ENCODE measurements around the gene SLC9C1. TPM values are rescaled to one million over a fixed set of nuclear protein-coding genes. Genes with fewer than 3 reads are reported as not detected.

The SLC9C1 gene
- total RNA-seq, 1 experiment from 2014 or later, result 0.79 TPM

GRCh38 chr3:112321867-112322652, 28.0 kb upstream of the SLC9C1 start:
- no peak overlapping the region for H3K9ac ChIP-seq (ENCODE audit: low read length)
- RAD21 ChIA-PET (ENCODE audit: low non-redundant PET in 1 of 2, low total read pairs in 2 of 2, uncharacterized antibody in 2 of 2, unreplicated experiment in 2 of 2), result no interaction called here
- no peaks in the 10 kb centered on the region; a peak in 1 of 4 replicates for H3K4me1 ChIP-seq (ENCODE audit: control insufficient read depth in 1 of 2, insufficient read depth in 2 of 2, low read length in 2 of 2)
- H3K4me3 ChIP-seq (replicated peaks in 1 of 2; ENCODE audit: low read depth in 1 of 2, low read length in 2 of 2), result no peak overlapping the region
- H3K79me2 ChIP-seq (ENCODE audit: insufficient read depth, low read length), result no peaks in the 10 kb centered on the region
- POLR2A ChIA-PET, result no interaction called here
- no peaks in the 10 kb centered on the region for H3K9me2 ChIP-seq (ENCODE audit: insufficient read depth)
- no peaks in the 10 kb centered on the region for H3K27me3 ChIP-seq (ENCODE audit: insufficient read depth, low read length)
- CTCF ChIA-PET, result interaction anchor here (1.3 to 1.9 kb wide), 3 partner anchors 17 to 211 kb away, joined by 3 to 8 read pairs (median 3); partner anchors contain the start of gene SLC9C1
- no peak overlapping the region for H2AFZ ChIP-seq (ENCODE audit: low read depth, low read length, poor library complexity, severe bottlenecking)
- BruUV-seq (replicated peaks), result no TSS peak
- no peaks in the 10 kb centered on the region for H3K9me3 ChIP-seq (ENCODE audit: control insufficient read depth in 1 of 2, insufficient read depth in 1 of 2, low read depth in 1 of 2, low read length in 2 of 2)
- H4K20me1 ChIP-seq (ENCODE audit: insufficient read depth), result no peaks in the 10 kb centered on the region
- DNase-seq (ENCODE audit: low read depth, low spot score) (no peak), ATAC-seq (no peak)
- TF ChIP-seq EGR1 (IDR thresholded peaks at IDR 0.05; ENCODE audit: low read depth), result no peak
- no peak for TF ChIP-seq TCF7L2 (IDR thresholded peaks at IDR 0.05; ENCODE audit: borderline replicate concordance, extremely low read depth, insufficient read depth, insufficient read length)
- no peak for TF ChIP-seq EZH2phosphoT487 (IDR thresholded peaks at IDR 0.05; ENCODE audit: borderline replicate concordance)
- no peak for TF ChIP-seq CEBPB (IDR thresholded peaks at IDR 0.05; ENCODE audit: low read depth)
- TF ChIP-seq JUND (IDR thresholded peaks at IDR 0.05), result no peak
- no peak for TF ChIP-seq CBX3 (IDR thresholded peaks at IDR 0.05; ENCODE audit: low read depth)
- TF ChIP-seq YY1 (IDR thresholded peaks at IDR 0.05; ENCODE audit: extremely low read depth, insufficient replicate concordance, low read depth, low read length), result no peak
- intact Hi-C loops (cut with micrococcal nuclease), result no loop called here
- no peak overlapping the region for H3K4me2 ChIP-seq (ENCODE audit: low read length)
- no peak overlapping the region for H3K27ac ChIP-seq (ENCODE audit: low read depth, low read length)
- H3K36me3 ChIP-seq (ENCODE audit: control insufficient read depth in 1 of 2, insufficient read depth in 2 of 2, low read length in 2 of 2), result no peaks in the 10 kb centered on the region

DNA sequence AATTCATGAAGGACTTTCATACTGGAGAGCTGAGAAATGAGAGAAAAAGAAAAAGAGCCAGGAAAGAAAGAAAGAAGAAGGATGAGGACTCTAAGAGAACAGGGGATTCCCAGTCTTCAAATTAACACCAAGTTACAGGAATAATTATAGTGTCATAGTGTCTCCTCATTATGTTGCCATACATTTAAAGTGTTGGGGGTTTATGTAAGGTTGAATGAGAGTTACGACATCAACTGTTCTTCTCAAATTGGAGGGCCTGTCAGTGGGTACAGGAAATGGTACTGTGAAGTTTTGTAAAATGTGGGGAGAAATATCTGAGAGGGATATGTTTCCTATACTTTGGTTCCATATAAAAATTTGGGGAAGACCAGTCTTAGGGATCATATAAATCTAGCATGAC, 26.7 kb upstream of the SLC9C1 start:
- Histone ChIP-seq H3K9ac (ENCODE audit: low read length) (no peak overlapping the region), H3K4me2 (ENCODE audit: low read length) (no peak overlapping the region), H3K79me2 (ENCODE audit: insufficient read depth, low read length) (no peaks in the 10 kb centered on the region), H3K36me3 (ENCODE audit: control insufficient read depth in 1 of 2, insufficient read depth in 2 of 2, low read length in 2 of 2) (no peaks in the 10 kb centered on the region), H3K27ac (ENCODE audit: low read depth, low read length) (no peak overlapping the region), H4K20me1 (ENCODE audit: insufficient read depth) (no peaks in the 10 kb centered on the region), H3K9me2 (ENCODE audit: insufficient read depth) (no peaks in the 10 kb centered on the region), H2AFZ (ENCODE audit: low read depth, low read length, poor library complexity, severe bottlenecking) (no peak overlapping the region), H3K4me3 (replicated peaks in 1 of 2; ENCODE audit: low read depth in 1 of 2, low read length in 2 of 2) (no peak overlapping the region), H3K4me1 (ENCODE audit: control insufficient read depth in 1 of 2, insufficient read depth in 2 of 2, low read length in 2 of 2) (no peaks in the 10 kb centered on the region; a peak in 1 of 4 replicates), H3K9me3 (ENCODE audit: control insufficient read depth in 1 of 2, insufficient read depth in 1 of 2, low read depth in 1 of 2, low read length in 2 of 2) (no peaks in the 10 kb centered on the region), H3K27me3 (ENCODE audit: insufficient read depth, low read length) (no peaks in the 10 kb centered on the region)
- BruUV-seq (replicated peaks), result no TSS peak
- TF ChIP-seq SP1 (IDR thresholded peaks at IDR 0.05; ENCODE audit: low read depth) (no peak), TCF7L2 (IDR thresholded peaks at IDR 0.05; ENCODE audit: borderline replicate concordance, extremely low read depth, insufficient read depth, insufficient read length) (no peak), MAX (IDR thresholded peaks at IDR 0.05) (no peak), ZFX (IDR thresholded peaks at IDR 0.05) (no peak), POLR2AphosphoS5 (IDR thresholded peaks at IDR 0.05; ENCODE audit: low read depth, low read length) (no peak), EGR1 (IDR thresholded peaks at IDR 0.05; ENCODE audit: low read depth) (no peak), EZH2 (IDR thresholded peaks at IDR 0.05) (no peak)
- intact Hi-C loops (cut with micrococcal nuclease), result no loop called here
- POLR2A ChIA-PET, result no interaction called here
- ATAC-seq, result no peak
- RAD21 ChIA-PET (ENCODE audit: low non-redundant PET in 1 of 2, low total read pairs in 2 of 2, uncharacterized antibody in 2 of 2, unreplicated experiment in 2 of 2), result no interaction called here
- DNase-seq (ENCODE audit: low read depth, low spot score), result no peak
- CTCF ChIA-PET, result no interaction called here

All from HCT116 (cell line).